ENCODE results near the gene SLC15A5.

SLC15A5 gene

GRCh38 chr12:16197600-16197999 lies 79.9 kb downstream of the SLC15A5 start:
- no peak overlapping the region for H3K27ac ChIP-seq (ENCODE audit: low read length)
- H2AFZ ChIP-seq (ENCODE audit: low read depth, low read length) = no peak overlapping the region
- no peak overlapping the region for H3K4me2 ChIP-seq (ENCODE audit: low read length)
- H4K20me1 ChIP-seq (ENCODE audit: insufficient read depth, low read length) = no peaks in the 10 kb centered on the region
- H3K4me1 ChIP-seq (ENCODE audit: low read length) = peaks cover 49% of the 10 kb centered on the region
- H3K9me3 ChIP-seq (ENCODE audit: insufficient read depth, low read length) = peaks cover 16% of the 10 kb centered on the region
- no peak overlapping the region for H3K4me3 ChIP-seq (ENCODE audit: low read length)
- no peaks in the 10 kb centered on the region for H3K27me3 ChIP-seq (ENCODE audit: low read depth, low read length)
- TF ChIP-seq, protein P1, sequence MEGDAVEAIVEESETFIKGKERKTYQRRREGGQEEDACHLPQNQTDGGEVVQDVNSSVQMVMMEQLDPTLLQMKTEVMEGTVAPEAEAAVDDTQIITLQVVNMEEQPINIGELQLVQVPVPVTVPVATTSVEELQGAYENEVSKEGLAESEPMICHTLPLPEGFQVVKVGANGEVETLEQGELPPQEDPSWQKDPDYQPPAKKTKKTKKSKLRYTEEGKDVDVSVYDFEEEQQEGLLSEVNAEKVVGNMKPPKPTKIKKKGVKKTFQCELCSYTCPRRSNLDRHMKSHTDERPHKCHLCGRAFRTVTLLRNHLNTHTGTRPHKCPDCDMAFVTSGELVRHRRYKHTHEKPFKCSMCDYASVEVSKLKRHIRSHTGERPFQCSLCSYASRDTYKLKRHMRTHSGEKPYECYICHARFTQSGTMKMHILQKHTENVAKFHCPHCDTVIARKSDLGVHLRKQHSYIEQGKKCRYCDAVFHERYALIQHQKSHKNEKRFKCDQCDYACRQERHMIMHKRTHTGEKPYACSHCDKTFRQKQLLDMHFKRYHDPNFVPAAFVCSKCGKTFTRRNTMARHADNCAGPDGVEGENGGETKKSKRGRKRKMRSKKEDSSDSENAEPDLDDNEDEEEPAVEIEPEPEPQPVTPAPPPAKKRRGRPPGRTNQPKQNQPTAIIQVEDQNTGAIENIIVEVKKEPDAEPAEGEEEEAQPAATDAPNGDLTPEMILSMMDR (IDR thresholded peaks at IDR 0.05; ENCODE audit: low read depth, low read length) = no peak
- H3K9ac ChIP-seq (ENCODE audit: low read length) = no peak overlapping the region
- peaks cover 12% of the 10 kb centered on the region for H3K36me3 ChIP-seq (replicated peaks; ENCODE audit: low read depth, low read length)
- no peaks in the 10 kb centered on the region for H3K79me2 ChIP-seq (ENCODE audit: low read length)

- Histone ChIP-seq H3K4me1 (ENCODE audit: low read length) (peaks cover 30% of the 10 kb centered on the region), H3K4me3 (ENCODE audit: low read length) (peak overlapping the region; percentile 27; the same call in 1 of the 2 replicates), H2AFZ (ENCODE audit: low read depth, low read length) (peak overlapping the region; percentile 58), H3K9me3 (ENCODE audit: insufficient read depth, low read length) (no peaks in the 10 kb centered on the region), H3K36me3 (replicated peaks; ENCODE audit: low read depth, low read length) (no peaks in the 10 kb centered on the region), H3K9ac (ENCODE audit: low read length) (peak overlapping the region; percentile 1; the same call in 1 of the 2 replicates), H3K79me2 (ENCODE audit: low read length) (no peaks in the 10 kb centered on the region), H3K4me2 (ENCODE audit: low read length) (peak overlapping the region; percentile 40), H4K20me1 (ENCODE audit: insufficient read depth, low read length) (no peaks in the 10 kb centered on the region), H3K27ac (ENCODE audit: low read length) (no peak overlapping the region), H3K27me3 (ENCODE audit: low read depth, low read length) (no peaks in the 10 kb centered on the region)
- TF ChIP-seq, protein P1 (IDR thresholded peaks at IDR 0.05; ENCODE audit: low read depth, low read length) = peak; percentile 78
- TF ChIP-seq EZH2phosphoT487 (IDR thresholded peaks at IDR 0.05; ENCODE audit: low read depth) = no peak
Measured at GRCh38 chr12:16189849-16190248, 87.6 kb downstream of the SLC15A5 start.

GRCh38 chr12:16187660-16188059 lies 89.8 kb downstream of the SLC15A5 start:
- H3K9me3 ChIP-seq (ENCODE audit: insufficient read depth, low read length) = no peaks in the 10 kb centered on the region
- no peaks in the 10 kb centered on the region for H3K27me3 ChIP-seq (ENCODE audit: low read depth, low read length)
- H2AFZ ChIP-seq (ENCODE audit: low read depth, low read length) = no peak overlapping the region
- no peak overlapping the region for H3K27ac ChIP-seq (ENCODE audit: low read length)
- no peak overlapping the region for H3K4me3 ChIP-seq (ENCODE audit: low read length)
- no peak overlapping the region for H3K9ac ChIP-seq (ENCODE audit: low read length)
- H3K4me2 ChIP-seq (ENCODE audit: low read length) = no peak overlapping the region
- H3K4me1 ChIP-seq (ENCODE audit: low read length) = peaks cover 32% of the 10 kb centered on the region
- no peak for TF ChIP-seq EZH2phosphoT487 (IDR thresholded peaks at IDR 0.05; ENCODE audit: low read depth)
- TF ChIP-seq, protein P1 (IDR thresholded peaks at IDR 0.05; ENCODE audit: low read depth, low read length) = no peak
- no peaks in the 10 kb centered on the region for H3K36me3 ChIP-seq (replicated peaks; ENCODE audit: low read depth, low read length)
- H3K79me2 ChIP-seq (ENCODE audit: low read length) = no peaks in the 10 kb centered on the region
- no peaks in the 10 kb centered on the region for H4K20me1 ChIP-seq (ENCODE audit: insufficient read depth, low read length)

DNA sequence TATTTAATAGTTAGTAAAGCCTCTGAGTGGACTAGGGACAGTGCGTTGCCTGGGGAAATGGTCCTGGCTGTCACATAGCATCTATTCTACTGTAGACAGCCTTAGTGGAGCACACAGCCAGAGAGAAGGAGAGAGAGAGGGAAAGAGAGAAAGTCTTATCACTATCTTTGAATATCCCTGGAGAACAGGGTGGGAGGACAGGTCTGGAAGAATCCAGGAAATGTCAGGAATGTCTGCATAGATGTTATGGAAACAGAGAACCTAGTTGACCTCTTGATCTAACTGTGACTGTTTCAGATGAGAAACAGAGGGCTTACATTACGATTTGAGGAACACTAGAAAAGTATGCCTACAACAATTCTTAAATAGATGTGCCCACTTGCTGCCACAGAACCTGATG lies 92.8 kb downstream of the SLC15A5 start:
- no peak overlapping the region; the same call in 1 of the 2 replicates for H2AFZ ChIP-seq (ENCODE audit: low read depth, low read length)
- peaks cover 20% of the 10 kb centered on the region for H3K4me1 ChIP-seq (ENCODE audit: low read length)
- H4K20me1 ChIP-seq (ENCODE audit: insufficient read depth, low read length) = no peaks in the 10 kb centered on the region
- H3K4me2 ChIP-seq (ENCODE audit: low read length) = peak overlapping the region; percentile 32; the same call in 1 of the 2 replicates
- H3K4me3 ChIP-seq (ENCODE audit: low read length) = no peak overlapping the region
- H3K27ac ChIP-seq (ENCODE audit: low read length) = no peak overlapping the region
- no peaks in the 10 kb centered on the region for H3K9me3 ChIP-seq (ENCODE audit: insufficient read depth, low read length)
- no peak overlapping the region for H3K9ac ChIP-seq (ENCODE audit: low read length)
- no peaks in the 10 kb centered on the region for H3K79me2 ChIP-seq (ENCODE audit: low read length)
- H3K27me3 ChIP-seq (ENCODE audit: low read depth, low read length) = no peaks in the 10 kb centered on the region
- TF ChIP-seq, protein P1 (IDR thresholded peaks at IDR 0.05; ENCODE audit: low read depth, low read length) = no peak
- TF ChIP-seq EZH2phosphoT487 (IDR thresholded peaks at IDR 0.05; ENCODE audit: low read depth) = no peak
- H3K36me3 ChIP-seq (replicated peaks; ENCODE audit: low read depth, low read length) = no peaks in the 10 kb centered on the region
